Natural killer cell (primary cell): ENCODE measurements around the gene CD58. TPM values are rescaled to one million over a fixed set of nuclear protein-coding genes. Genes with fewer than 3 reads are reported as not detected.

ENCODE experiments used
- ATAC-seq, 3 donors: fragments of 150-1000 bp in 2 of 3; fragments of 200-7000 bp in 1 of 3; cut with Tn5 transposase; 1 replicate in 1 of 3; 2 replicates in 2 of 3; pipeline ENCODE4 v1.10.0; 2021; ENCODE audit warnings: mild to moderate bottlenecking in 2 of 3, moderate library complexity in 2 of 3
- DNase-seq, 2 donors: peaks; one replicate each; pipeline versions ENCODE4 v3.0.0 to v3.0.0-alpha.2; 2013 to 2021; ENCODE audit warnings: mixed read lengths in 1 of 2
- H3K27ac ChIP-seq: one replicate; pipeline ENCODE4 v1.5.1; 2013; ENCODE audit warnings: mild to moderate bottlenecking, low read length
- H3K27me3 ChIP-seq: one replicate; pipeline ENCODE4 v1.6.1; 2013; ENCODE audit warnings: low read length; ENCODE audit not compliant: control insufficient read depth, insufficient read depth
- H3K36me3 ChIP-seq: one replicate; pipeline ENCODE4 v1.6.1; 2013; ENCODE audit warnings: low read length; ENCODE audit not compliant: control insufficient read depth, insufficient read depth
- H3K4me1 ChIP-seq: one replicate; pipeline ENCODE4 v1.6.1; 2013; ENCODE audit warnings: low read length; ENCODE audit not compliant: control insufficient read depth, insufficient read depth
- H3K4me3 ChIP-seq: one replicate; pipeline ENCODE4 v1.5.1; 2013; ENCODE audit warnings: low read length
- H3K9me3 ChIP-seq: one replicate; pipeline ENCODE4 v1.6.1; 2013; ENCODE audit warnings: low read length; ENCODE audit not compliant: control insufficient read depth, insufficient read depth
- H3K27ac Mint-ChIP-seq, 2 donors: one replicate each; pipeline ENCODE4 v1.8.0; 2022; ENCODE audit warnings: mild to moderate bottlenecking in 2 of 2, mixed read lengths in 2 of 2, moderate library complexity in 1 of 2
- H3K27me3 Mint-ChIP-seq, 2 donors: one replicate each; pipeline ENCODE4 v1.8.0; 2022; ENCODE audit warnings: low read depth in 2 of 2, mixed read lengths in 2 of 2
- H3K36me3 Mint-ChIP-seq: one replicate; pipeline ENCODE4 v1.8.0; 2022; ENCODE audit warnings: mixed read lengths
- H3K4me1 Mint-ChIP-seq, 2 donors: one replicate each; pipeline ENCODE4 v1.8.0; 2022; ENCODE audit warnings: mixed read lengths in 2 of 2
- H3K4me3 Mint-ChIP-seq: one replicate; pipeline ENCODE4 v1.8.0; 2022; ENCODE audit warnings: mild to moderate bottlenecking, moderate library complexity, mixed read lengths
- H3K9me3 Mint-ChIP-seq, 2 donors: one replicate each; pipeline ENCODE4 v1.8.0; 2022; ENCODE audit warnings: mixed read lengths in 2 of 2
- WGBS: methylation state at CpG from one replicate; pipeline ENCODE4 v1.1.7; 2013; ENCODE audit warnings: missing lambda C conversion rate; ENCODE audit not compliant: insufficient coverage; 5-methylcytosine and 5-hydroxymethylcytosine counted together
- intact Hi-C: fragments of 100-400 bp; cut with micrococcal nuclease; formaldehyde crosslinking; loops from one replicate; pipeline ENCODE4 v1.14.2; 2022
- total RNA-seq, 4 donors: library from RNA; stranded (reverse); fragments of 120-200 nt in 1 of 4; gene quantifications; one replicate each; pipeline versions ENCODE4 v1.2.3 to v1.2.4, GENCODE V29; 2013 to 2022
- TF ChIP-seq, protein P1 (sequence below): fragments of 200-600 bp; IDR thresholded peaks from one replicate; pipeline ENCODE4 v1.8.0; 2022; ENCODE audit warnings: antibody characterized with exemption

The CD58 gene
- total RNA-seq, 3 donors from 2014 or later (not counting 1 experiment from before 2014, with no cell fraction given): 27.4 to 34.0 (median 28.6) TPM

- no peaks in the 10 kb centered on the region for H3K27me3 Mint-ChIP-seq
- no peaks in the 10 kb centered on the region for H3K36me3 Mint-ChIP-seq
- H3K27ac Mint-ChIP-seq: peak overlapping the region; percentile 72 to 82
- Histone ChIP-seq H3K9me3 (no peaks in the 10 kb centered on the region), H3K36me3 (no peaks in the 10 kb centered on the region), H3K4me3 (no peak overlapping the region), H3K4me1 (peaks cover 19% of the 10 kb centered on the region), H3K27ac (no peak overlapping the region), H3K27me3 (no peaks in the 10 kb centered on the region)
- TF ChIP-seq, protein P1, sequence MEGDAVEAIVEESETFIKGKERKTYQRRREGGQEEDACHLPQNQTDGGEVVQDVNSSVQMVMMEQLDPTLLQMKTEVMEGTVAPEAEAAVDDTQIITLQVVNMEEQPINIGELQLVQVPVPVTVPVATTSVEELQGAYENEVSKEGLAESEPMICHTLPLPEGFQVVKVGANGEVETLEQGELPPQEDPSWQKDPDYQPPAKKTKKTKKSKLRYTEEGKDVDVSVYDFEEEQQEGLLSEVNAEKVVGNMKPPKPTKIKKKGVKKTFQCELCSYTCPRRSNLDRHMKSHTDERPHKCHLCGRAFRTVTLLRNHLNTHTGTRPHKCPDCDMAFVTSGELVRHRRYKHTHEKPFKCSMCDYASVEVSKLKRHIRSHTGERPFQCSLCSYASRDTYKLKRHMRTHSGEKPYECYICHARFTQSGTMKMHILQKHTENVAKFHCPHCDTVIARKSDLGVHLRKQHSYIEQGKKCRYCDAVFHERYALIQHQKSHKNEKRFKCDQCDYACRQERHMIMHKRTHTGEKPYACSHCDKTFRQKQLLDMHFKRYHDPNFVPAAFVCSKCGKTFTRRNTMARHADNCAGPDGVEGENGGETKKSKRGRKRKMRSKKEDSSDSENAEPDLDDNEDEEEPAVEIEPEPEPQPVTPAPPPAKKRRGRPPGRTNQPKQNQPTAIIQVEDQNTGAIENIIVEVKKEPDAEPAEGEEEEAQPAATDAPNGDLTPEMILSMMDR: no peak
- WGBS: 75% methylated on average over 1 of the region's 2 CpGs
- ATAC-seq: no peak
- intact Hi-C loops: loop anchor here (5.0 kb wide), 1 partner anchor 690 kb away; no protein-coding TSS in a partner anchor
- no peak for DNase-seq
- H3K4me1 Mint-ChIP-seq: peaks cover 26 to 48% of the 10 kb centered on the region in 2 donors
- peak overlapping the region; percentile 52 for H3K4me3 Mint-ChIP-seq
- H3K9me3 Mint-ChIP-seq: no peaks in the 10 kb centered on the region
Observed at GRCh38 chr1:116496898-116497297, 73.9 kb downstream of the CD58 start.

- no peaks in the 10 kb centered on the region for H3K9me3 ChIP-seq
- H3K4me3 ChIP-seq: no peak overlapping the region
- peaks cover 19% of the 10 kb centered on the region for H3K4me1 ChIP-seq
- intact Hi-C loops: loop anchor here (5.0 kb wide), 1 partner anchor 689 kb away; no protein-coding TSS in a partner anchor
- 56% methylated on average over 3 of the region's 3 CpGs for WGBS
- H3K27me3 ChIP-seq: no peaks in the 10 kb centered on the region
- ATAC-seq: peak in 1 of 3 donors; percentile 41
- no peaks in the 10 kb centered on the region for H3K36me3 ChIP-seq
- Mint-ChIP-seq H3K9me3 (no peaks in the 10 kb centered on the region), H3K27ac (peak overlapping the region; percentile 72 to 82), H3K27me3 (no peaks in the 10 kb centered on the region), H3K4me1 (peaks cover 24 to 47% of the 10 kb centered on the region in 2 donors), H3K36me3 (no peaks in the 10 kb centered on the region), H3K4me3 (no peak overlapping the region)
- no peak overlapping the region for H3K27ac ChIP-seq
- TF ChIP-seq, protein P1: no peak
- no peak for DNase-seq
Observed at GRCh38 chr1:116496380-116496779, 74.4 kb downstream of the CD58 start.

DNA sequence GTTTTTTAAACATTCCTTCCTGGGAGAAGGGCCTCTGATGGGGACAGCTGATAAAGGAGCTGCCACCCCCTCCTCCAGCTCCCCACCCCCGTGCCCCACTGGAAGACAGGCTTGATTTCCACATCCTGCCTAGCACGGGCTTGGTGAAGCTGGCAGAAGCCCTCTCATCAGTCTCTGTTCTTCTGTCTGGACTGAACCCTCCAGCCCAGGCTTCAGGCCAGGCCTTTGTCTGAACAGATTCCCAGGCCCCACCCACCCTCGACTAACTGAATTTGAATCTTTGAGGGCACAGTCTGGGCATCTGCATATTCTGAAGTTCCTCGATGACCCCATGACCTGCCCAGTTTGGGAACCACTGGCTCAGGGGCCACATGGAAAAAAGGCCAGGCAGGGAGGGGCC lies 75.3 kb downstream of the CD58 start:
- peaks cover 19% of the 10 kb centered on the region for H3K4me1 ChIP-seq
- H3K27me3 ChIP-seq: no peaks in the 10 kb centered on the region
- H3K27ac Mint-ChIP-seq: peak overlapping the region in 1 of 2 donors; percentile 72
- H3K4me3 ChIP-seq: no peak overlapping the region
- no peaks in the 10 kb centered on the region for H3K9me3 ChIP-seq
- DNase-seq (no peak), ATAC-seq (no peak)
- H3K36me3 ChIP-seq: no peaks in the 10 kb centered on the region
- 74% methylated on average over 4 of the region's 4 CpGs for WGBS
- H3K4me3 Mint-ChIP-seq: no peak overlapping the region
- H3K36me3 Mint-ChIP-seq: no peaks in the 10 kb centered on the region
- intact Hi-C loops: loop anchor here (5.0 kb wide), 1 partner anchor 688 kb away; no protein-coding TSS in a partner anchor
- no peaks in the 10 kb centered on the region for H3K27me3 Mint-ChIP-seq
- H3K9me3 Mint-ChIP-seq: no peaks in the 10 kb centered on the region
- H3K4me1 Mint-ChIP-seq: peaks cover 17 to 40% of the 10 kb centered on the region in 2 donors
- TF ChIP-seq, protein P1: no peak
- H3K27ac ChIP-seq: no peak overlapping the region

GRCh38 chr1:116494745-116495144 lies 76.1 kb downstream of the CD58 start:
- Mint-ChIP-seq H3K36me3 (no peaks in the 10 kb centered on the region), H3K27me3 (no peaks in the 10 kb centered on the region), H3K4me1 (peaks cover 15 to 38% of the 10 kb centered on the region in 2 donors), H3K9me3 (no peaks in the 10 kb centered on the region), H3K4me3 (no peak overlapping the region), H3K27ac (peak overlapping the region in 1 of 2 donors; percentile 40)
- WGBS: 91% methylated on average over 2 of the region's 2 CpGs
- TF ChIP-seq, protein P1: no peak
- Histone ChIP-seq H3K27me3 (no peaks in the 10 kb centered on the region), H3K4me1 (peaks cover 19% of the 10 kb centered on the region), H3K36me3 (no peaks in the 10 kb centered on the region), H3K9me3 (no peaks in the 10 kb centered on the region), H3K27ac (no peak overlapping the region), H3K4me3 (no peak overlapping the region)
- no peak for ATAC-seq
- no peak for DNase-seq
- intact Hi-C loops: loop anchor here (5.0 kb wide), 1 partner anchor 687 kb away; no protein-coding TSS in a partner anchor
